Hepatocyte (in vitro differentiated cells): ENCODE results near the gene RNF41. TPM values are rescaled to one million over a fixed set of nuclear protein-coding genes. Genes with fewer than 3 reads are reported as not detected.

Experiments
- DNase-seq: peaks from one replicate; pipeline ENCODE4 v3.0.0-alpha.2; 2016; ENCODE audit warnings: low spot score
- H2AFZ ChIP-seq: fragments of 200-600 bp; sonication (generic); 2 replicates; pipeline ENCODE4 v1.6.0; 2016; ENCODE audit warnings: antibody characterized with exemption, mild to moderate bottlenecking
- H3K27ac ChIP-seq: fragments of 200-600 bp; sonication (generic); 2 replicates; pipeline ENCODE4 v1.5.1; 2016; ENCODE audit warnings: mild to moderate bottlenecking
- H3K27me3 ChIP-seq: fragments of 200-600 bp; sonication (generic); 2 replicates; pipeline ENCODE4 v1.6.1; 2016
- H3K36me3 ChIP-seq: fragments of 200-600 bp; sonication (generic); replicated peaks from 2 replicates; pipeline ENCODE4 v1.5.1; 2016; ENCODE audit warnings: low read depth; ENCODE audit not compliant: insufficient read depth
- H3K4me1 ChIP-seq: fragments of 200-600 bp; sonication (generic); 2 replicates; pipeline ENCODE4 v1.5.1; 2016; ENCODE audit warnings: mild to moderate bottlenecking, moderate library complexity; ENCODE audit not compliant: insufficient read depth
- H3K4me2 ChIP-seq: fragments of 200-600 bp; sonication (generic); 2 replicates; pipeline ENCODE4 v1.6.0; 2016
- H3K4me3 ChIP-seq: fragments of 200-600 bp; sonication (generic); 2 replicates; pipeline ENCODE4 v1.5.1; 2016; ENCODE audit warnings: mild to moderate bottlenecking
- H3K79me2 ChIP-seq: fragments of 200-600 bp; sonication (generic); 2 replicates; pipeline ENCODE4 v1.6.0; 2017; ENCODE audit warnings: mild to moderate bottlenecking
- H3K9me2 ChIP-seq: fragments of 200-600 bp; sonication (generic); replicated peaks from 2 replicates; pipeline ENCODE4 v1.6.0; 2017; ENCODE audit warnings: mild to moderate bottlenecking; ENCODE audit not compliant: insufficient read depth
- H3K9me3 ChIP-seq: fragments of 200-600 bp; sonication (generic); 2 replicates; pipeline ENCODE4 v1.5.1; 2016; ENCODE audit warnings: low read depth, mild to moderate bottlenecking
- H4K20me1 ChIP-seq: fragments of 200-600 bp; sonication (generic); 2 replicates; pipeline ENCODE4 v1.6.0; 2016; ENCODE audit warnings: mild to moderate bottlenecking; ENCODE audit not compliant: insufficient read depth, poor library complexity, severe bottlenecking
- CTCF ChIP-seq: fragments of 200-600 bp; sonication (generic); IDR thresholded peaks from 2 replicates; pipeline ENCODE4 v1.5.1; 2016; ENCODE audit warnings: antibody characterized with exemption, mild to moderate bottlenecking; ENCODE audit not compliant: poor library complexity
- EZH2 ChIP-seq: fragments of 200-600 bp; sonication (generic); IDR thresholded peaks from 2 replicates; pipeline ENCODE4 v1.6.1; 2016; ENCODE audit warnings: antibody characterized with exemption, mild to moderate bottlenecking, borderline replicate concordance
- EZH2phosphoT487 ChIP-seq: fragments of 200-600 bp; sonication (generic); IDR thresholded peaks from one replicate; pipeline ENCODE4 v1.6.1; 2018; ENCODE audit warnings: antibody characterized with exemption, mild to moderate bottlenecking, low read depth, moderate library complexity; ENCODE audit not compliant: unreplicated experiment, severe bottlenecking
- WGBS: methylation state at CpG from one replicate; pipeline ENCODE4 v1.1.6; 2016; ENCODE audit warnings: low lambda C conversion rate; ENCODE audit errors: missing lambda C conversion rate; 5-methylcytosine and 5-hydroxymethylcytosine counted together
- polyA plus RNA-seq: library from polyadenylated mRNA; unstranded; fragments of >200 nt; fragmentation: Nextera tagmentation; extraction: Ambion mirVana; gene quantifications from 2 replicates; pipeline ENCODE4 v1.2.1, GENCODE V29; 2016
- total RNA-seq: library from RNA; depleted of rRNA; stranded (reverse); fragments of >200 nt; gene quantifications from 2 replicates; pipeline ENCODE4 v1.2.3, GENCODE V29; 2014

RNF41 gene
- 47.6 and 66.4 TPM in 2 replicates for total RNA-seq
- polyA plus RNA-seq: 12.2 and 22.5 TPM in 2 replicates

DNA sequence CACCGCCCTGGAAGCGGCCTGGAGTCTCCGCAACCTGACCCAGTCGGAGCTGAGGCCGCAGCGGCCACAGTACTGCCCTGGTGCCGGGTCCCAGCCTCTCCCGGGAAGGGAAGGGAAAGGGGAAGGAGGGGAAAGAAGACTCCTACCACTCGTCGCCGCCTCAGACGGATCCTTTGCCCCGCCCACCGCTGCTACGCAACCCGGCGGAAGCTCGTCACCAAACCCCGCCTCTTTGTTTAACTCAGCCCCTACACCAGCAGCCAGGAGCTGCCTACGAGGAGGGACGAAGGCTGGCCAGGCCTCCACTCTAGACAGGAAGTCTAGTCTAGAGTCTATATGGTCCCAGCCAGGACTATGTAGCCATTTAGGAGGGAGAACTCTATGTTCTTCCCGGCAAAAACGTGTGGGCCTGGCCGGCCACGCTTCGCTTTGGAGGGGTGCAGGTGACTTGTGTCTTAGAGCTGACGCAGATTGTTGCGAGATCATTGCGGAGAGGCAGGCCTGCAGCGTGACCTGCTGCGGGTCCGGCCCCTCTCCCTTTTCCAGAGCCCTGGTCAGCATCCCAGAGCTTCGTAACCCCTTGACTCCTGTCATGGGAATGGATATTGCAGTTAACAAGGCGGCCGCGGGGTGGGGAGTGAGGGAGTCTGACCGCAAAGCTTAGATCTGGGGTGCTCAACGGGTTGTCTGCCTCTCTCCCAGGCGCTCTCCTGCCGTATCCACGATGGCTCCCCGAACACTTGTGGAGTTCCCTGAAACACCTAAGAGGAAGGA, at the start of gene RNF41:
Gene RNF41 (minus strand): TSS at position 166 of the 774 bp plus-strand sequence. CDS start 7,875 bp downstream, outside the sequence.
- WGBS: 14% methylated on average over 41 of the region's 42 CpGs
- Histone ChIP-seq H3K9me3 (no peaks in the 10 kb centered on the region), H3K4me3 (peak within 1 kb of the TSS; percentile 69), H2AFZ (peak within 1 kb of the TSS; percentile 59), H3K79me2 (peaks cover 42% of the 10 kb centered on the region), H3K36me3 (no peaks in the 10 kb centered on the region), H3K9me2 (no peaks in the 10 kb centered on the region), H3K27me3 (no peaks in the 10 kb centered on the region), H3K27ac (peak within 1 kb of the TSS; percentile 96), H3K4me2 (peak within 1 kb of the TSS; percentile 94), H4K20me1 (no peaks in the 10 kb centered on the region), H3K4me1 (peaks cover 22% of the 10 kb centered on the region)
- peak; percentile 99 for DNase-seq
- no peak for TF ChIP-seq EZH2phosphoT487
- no peak for TF ChIP-seq CTCF

- Histone ChIP-seq H3K9me3 (no peaks in the 10 kb centered on the region), H3K4me2 (no peak overlapping the region), H3K79me2 (no peaks in the 10 kb centered on the region), H3K9me2 (no peaks in the 10 kb centered on the region), H3K4me3 (no peak overlapping the region), H3K4me1 (peaks cover 4% of the 10 kb centered on the region), H3K27ac (no peak overlapping the region), H3K36me3 (peaks cover 3% of the 10 kb centered on the region), H4K20me1 (no peaks in the 10 kb centered on the region), H2AFZ (no peak overlapping the region), H3K27me3 (no peaks in the 10 kb centered on the region)
- TF ChIP-seq EZH2 (no peak), CTCF (peak; percentile 46), EZH2phosphoT487 (no peak)
- 42% methylated on average over 1 of the region's 1 CpG for WGBS
- peak; percentile 34 for DNase-seq
Observed at GRCh38 chr12:56271031-56271430, 49.3 kb upstream of the RNF41 start.

DNA sequence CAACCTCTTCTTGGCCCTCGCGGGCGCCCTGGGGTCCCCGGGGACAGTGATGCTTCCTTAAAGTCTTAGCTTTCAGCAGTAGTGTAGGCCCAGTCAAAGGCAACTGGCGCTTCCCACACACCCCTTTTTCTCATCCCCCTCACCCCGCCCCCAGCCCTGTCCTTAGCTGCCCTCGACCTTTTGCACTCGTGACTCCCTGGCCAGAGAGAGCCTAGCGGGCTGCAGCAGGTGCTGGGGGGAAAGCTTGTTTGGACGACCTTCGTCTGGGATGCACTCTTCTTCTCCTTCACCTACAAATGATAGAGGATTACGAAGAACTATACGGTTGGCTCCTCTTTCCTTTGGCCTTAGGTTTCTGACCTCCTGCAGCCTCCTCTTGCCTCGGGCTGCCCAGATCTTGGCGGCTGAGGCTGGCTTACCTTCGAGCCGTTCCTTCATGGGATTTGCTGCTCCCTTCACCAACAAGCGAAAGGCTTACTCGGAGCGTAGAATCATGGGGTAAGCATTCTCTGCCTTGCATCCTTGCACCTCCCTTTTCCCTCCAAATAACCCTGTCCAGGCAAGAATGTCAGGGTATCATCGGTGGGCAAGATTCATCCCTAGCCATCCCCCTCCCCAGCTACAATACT, 45.8 kb upstream of the RNF41 start:
- WGBS: 27% methylated on average over 18 of the region's 21 CpGs

More for the DNA sequence above, 45.8 kb upstream of the RNF41 start:
- peak overlapping the region; percentile 98 for H2AFZ ChIP-seq
- DNase-seq: peak; percentile 37
- H3K4me2 ChIP-seq: peak overlapping the region; percentile 91
- peak overlapping the region; percentile 94 for H3K4me3 ChIP-seq
- H3K4me1 ChIP-seq: peaks cover 5% of the 10 kb centered on the region
- no peaks in the 10 kb centered on the region for H3K9me2 ChIP-seq
- H4K20me1 ChIP-seq: no peaks in the 10 kb centered on the region
- H3K79me2 ChIP-seq: no peaks in the 10 kb centered on the region
- H3K27ac ChIP-seq: peak overlapping the region; percentile 99
- TF ChIP-seq EZH2phosphoT487: no peak
- no peak for TF ChIP-seq EZH2
- no peak for TF ChIP-seq CTCF
- no peaks in the 10 kb centered on the region for H3K9me3 ChIP-seq
- no peaks in the 10 kb centered on the region for H3K27me3 ChIP-seq
- H3K36me3 ChIP-seq: no peaks in the 10 kb centered on the region
